Activated B cell treated with CpG ODN at 0.5 μM for 24 hours (primary cell): ENCODE results near the gene ADAMTS6. TPM values are rescaled to one million over a fixed set of nuclear protein-coding genes. Genes with fewer than 3 reads are reported as not detected.

Source experiments
- ATAC-seq: fragments of 200-7000 bp; cut with Tn5 transposase; one replicate; pipeline ENCODE4 v1.10.0; 2021; ENCODE audit warnings: low read depth, mild to moderate bottlenecking, moderate library complexity
- CTCF ChIA-PET: fragments of 350-600 bp; sonication (Branson Sonifier 250); formaldehyde crosslinking; loops from one replicate; lab custom pipeline; 2021; ENCODE audit warnings: antibody characterized with exemption; lab: Charles Lee
- POLR2A ChIA-PET: fragments of 350-600 bp; sonication (Branson Sonifier 250); formaldehyde crosslinking; loops from one replicate; lab custom pipeline; 2021; ENCODE audit warnings: antibody characterized with exemption; lab: Charles Lee
- DNase-seq: peaks from one replicate; pipeline ENCODE4 v3.0.0; 2022
- H3K27ac Mint-ChIP-seq: one replicate; pipeline ENCODE4 v1.8.0; 2020; ENCODE audit warnings: mixed read lengths
- H3K27me3 Mint-ChIP-seq: one replicate; pipeline ENCODE4 v1.8.0; 2021; ENCODE audit warnings: mixed read lengths
- H3K36me3 Mint-ChIP-seq: one replicate; pipeline ENCODE4 v1.8.0; 2021; ENCODE audit warnings: low read depth, mixed read lengths
- H3K4me1 Mint-ChIP-seq: one replicate; pipeline ENCODE4 v1.8.0; 2021; ENCODE audit warnings: mixed read lengths
- H3K4me3 Mint-ChIP-seq: one replicate; pipeline ENCODE4 v1.8.0; 2020; ENCODE audit warnings: mild to moderate bottlenecking, mixed read lengths
- H3K9me3 Mint-ChIP-seq: one replicate; pipeline ENCODE4 v1.8.0; 2020; ENCODE audit warnings: mixed read lengths
- CTCF ChIP-seq: fragments of 200-600 bp; IDR thresholded peaks from one replicate; pipeline ENCODE4 v1.8.0; 2022; ENCODE audit warnings: antibody characterized with exemption, mild to moderate bottlenecking
- intact Hi-C: fragments of 100-400 bp; cut with micrococcal nuclease; formaldehyde crosslinking; loops from one replicate; pipeline ENCODE4 v1.15.1; 2024
- total RNA-seq: library from RNA; stranded (reverse); gene quantifications from 2 replicates; pipeline ENCODE4 v1.2.3, GENCODE V29; 2022

Gene ADAMTS6
- total RNA-seq, 1 donor from 2014 or later, result 3.2 TPM

DNA sequence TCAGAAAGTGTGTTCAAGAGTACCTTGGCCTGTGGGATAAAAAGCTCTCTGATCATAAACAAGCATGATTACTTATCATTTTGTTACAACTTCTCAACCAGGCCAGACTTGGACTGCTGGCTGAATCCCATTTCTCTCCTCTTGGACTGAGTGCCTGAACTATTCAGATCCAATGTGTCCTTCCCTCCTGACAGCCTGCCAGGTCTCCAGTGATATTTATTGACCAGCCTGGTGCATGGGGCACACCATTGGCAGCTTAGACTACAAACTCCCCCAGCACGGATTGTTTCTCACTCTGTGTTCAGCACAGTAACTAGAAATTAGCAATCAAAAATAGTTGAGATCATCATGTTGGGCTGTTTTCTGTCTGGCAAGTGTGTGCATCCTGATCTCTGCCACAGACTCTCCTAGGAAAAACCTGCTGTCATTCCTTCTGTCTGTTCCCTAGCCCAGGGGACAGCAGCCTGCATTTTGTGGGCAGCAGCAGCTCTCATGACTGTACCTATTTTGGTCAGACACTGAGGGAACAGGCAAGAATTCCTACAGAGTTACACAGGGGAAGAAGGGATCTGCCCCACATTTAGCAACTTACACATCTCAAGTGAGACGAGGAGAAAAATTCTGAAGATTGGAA lies 348.1 kb downstream of the ADAMTS6 start:
- no peak overlapping the region for H3K4me3 Mint-ChIP-seq
- POLR2A ChIA-PET, result no interaction called here
- no peak overlapping the region for H3K27ac Mint-ChIP-seq
- H3K36me3 Mint-ChIP-seq, result no peaks in the 10 kb centered on the region
- no peaks in the 10 kb centered on the region for H3K9me3 Mint-ChIP-seq
- H3K4me1 Mint-ChIP-seq, result no peaks in the 10 kb centered on the region
- no peaks in the 10 kb centered on the region for H3K27me3 Mint-ChIP-seq
- no peak for DNase-seq
- ATAC-seq, result no peak
- intact Hi-C loops, result no loop called here
- CTCF ChIA-PET, result no interaction called here
- TF ChIP-seq CTCF, result no peak

DNA sequence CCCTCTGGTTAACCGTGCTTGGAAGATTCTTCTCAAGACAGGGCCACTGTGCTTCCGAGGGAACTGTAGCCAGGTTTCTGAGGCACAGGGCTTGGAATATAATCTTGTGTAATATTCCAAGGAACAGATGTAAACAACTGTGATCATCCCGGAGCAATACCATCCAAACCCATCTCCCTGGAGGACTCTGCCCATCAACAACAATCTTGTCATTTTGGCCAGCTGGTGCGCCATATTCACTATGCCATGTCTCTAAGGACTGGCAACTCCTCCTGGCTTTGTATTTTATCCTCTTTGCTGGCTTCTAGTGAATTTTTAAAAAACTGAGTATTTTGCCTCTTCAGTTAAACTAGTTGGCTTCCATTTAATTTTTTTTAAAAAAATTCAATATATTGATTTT lies 349.3 kb downstream of the ADAMTS6 start:
- Mint-ChIP-seq H3K27me3 (no peaks in the 10 kb centered on the region), H3K36me3 (no peaks in the 10 kb centered on the region), H3K27ac (no peak overlapping the region), H3K4me3 (no peak overlapping the region), H3K4me1 (no peaks in the 10 kb centered on the region), H3K9me3 (no peaks in the 10 kb centered on the region)
- no peak for TF ChIP-seq CTCF
- intact Hi-C loops, result no loop called here
- POLR2A ChIA-PET, result no interaction called here
- no peak for DNase-seq
- no peak for ATAC-seq
- CTCF ChIA-PET, result no interaction called here

GRCh38 chr5:65128226-65128625 lies 353.5 kb downstream of the ADAMTS6 start:
- no peak overlapping the region for H3K4me3 Mint-ChIP-seq

DNA sequence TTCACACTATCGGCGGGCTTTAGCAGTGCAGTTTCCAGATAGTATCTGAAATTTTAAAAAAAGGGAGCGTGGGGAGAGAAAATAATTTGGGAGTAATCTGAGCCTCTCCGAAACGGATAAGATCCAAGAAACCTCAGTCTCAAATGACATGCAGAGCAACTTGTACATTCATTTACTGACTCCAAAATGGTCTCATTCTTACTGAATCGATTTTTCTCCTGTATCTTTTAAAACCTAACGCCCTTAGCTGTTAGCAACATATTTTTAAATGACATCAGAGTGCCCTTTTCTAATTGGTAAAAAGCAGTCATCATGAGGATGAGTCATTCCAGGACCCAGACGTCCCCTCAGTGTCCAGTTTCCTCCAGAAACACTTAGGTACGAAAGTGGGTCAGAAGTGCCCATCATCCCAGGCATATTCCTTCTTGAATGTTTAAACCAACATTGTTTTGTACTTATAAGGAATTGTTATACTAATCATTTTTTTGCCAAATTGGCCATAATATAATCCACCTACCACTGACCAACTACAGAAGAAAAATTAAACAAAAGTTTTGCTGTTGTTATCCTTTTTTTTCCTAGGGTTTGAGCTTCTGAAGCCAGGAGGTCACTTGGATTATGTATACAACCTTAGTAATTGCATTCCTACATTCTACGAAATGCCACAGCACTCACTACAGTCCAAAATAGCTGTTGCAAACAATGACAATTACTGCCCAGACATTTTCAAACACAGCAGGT lies 354.4 kb downstream of the ADAMTS6 start:
- Mint-ChIP-seq H3K27ac (no peak overlapping the region), H3K4me3 (no peak overlapping the region), H3K27me3 (no peaks in the 10 kb centered on the region), H3K4me1 (no peaks in the 10 kb centered on the region), H3K36me3 (no peaks in the 10 kb centered on the region), H3K9me3 (no peaks in the 10 kb centered on the region)
- intact Hi-C loops, result no loop called here
- no peak for TF ChIP-seq CTCF
- no peak for ATAC-seq
- no peak for DNase-seq
- ChIA-PET CTCF (no interaction called here), POLR2A (no interaction called here)

More at GRCh38 chr5:65128226-65128625, 353.5 kb downstream of the ADAMTS6 start:
- ChIA-PET POLR2A (no interaction called here), CTCF (no interaction called here)
- ATAC-seq (no peak), DNase-seq (no peak)
- Mint-ChIP-seq H3K36me3 (no peaks in the 10 kb centered on the region), H3K27me3 (no peaks in the 10 kb centered on the region), H3K27ac (no peak overlapping the region), H3K4me1 (no peaks in the 10 kb centered on the region), H3K9me3 (no peaks in the 10 kb centered on the region)
- no peak for TF ChIP-seq CTCF
- intact Hi-C loops, result no loop called here

- H3K27me3 Mint-ChIP-seq, result no peaks in the 10 kb centered on the region
- TF ChIP-seq CTCF, result no peak
- no peaks in the 10 kb centered on the region for H3K9me3 Mint-ChIP-seq
- DNase-seq (no peak), ATAC-seq (no peak)
- CTCF ChIA-PET, result no interaction called here
- intact Hi-C loops, result no loop called here
- no peaks in the 10 kb centered on the region for H3K4me1 Mint-ChIP-seq
- POLR2A ChIA-PET, result interaction anchor here (0.6 kb wide), 1 partner anchor 164 kb away, joined by 3 read pairs; no protein-coding TSS in a partner anchor
- H3K4me3 Mint-ChIP-seq, result no peak overlapping the region
- no peak overlapping the region for H3K27ac Mint-ChIP-seq
- H3K36me3 Mint-ChIP-seq, result no peaks in the 10 kb centered on the region
Observed at GRCh38 chr5:65126542-65127069, 355.1 kb downstream of the ADAMTS6 start.
